Measurements from ENCODE around the gene SHROOM3.
"Not testable (repeated sequence)": the region's sequence is repeated elsewhere in the genome, so short reads cannot be mapped to it uniquely, and the experiment has no call there.

SHROOM3 gene

DNA sequence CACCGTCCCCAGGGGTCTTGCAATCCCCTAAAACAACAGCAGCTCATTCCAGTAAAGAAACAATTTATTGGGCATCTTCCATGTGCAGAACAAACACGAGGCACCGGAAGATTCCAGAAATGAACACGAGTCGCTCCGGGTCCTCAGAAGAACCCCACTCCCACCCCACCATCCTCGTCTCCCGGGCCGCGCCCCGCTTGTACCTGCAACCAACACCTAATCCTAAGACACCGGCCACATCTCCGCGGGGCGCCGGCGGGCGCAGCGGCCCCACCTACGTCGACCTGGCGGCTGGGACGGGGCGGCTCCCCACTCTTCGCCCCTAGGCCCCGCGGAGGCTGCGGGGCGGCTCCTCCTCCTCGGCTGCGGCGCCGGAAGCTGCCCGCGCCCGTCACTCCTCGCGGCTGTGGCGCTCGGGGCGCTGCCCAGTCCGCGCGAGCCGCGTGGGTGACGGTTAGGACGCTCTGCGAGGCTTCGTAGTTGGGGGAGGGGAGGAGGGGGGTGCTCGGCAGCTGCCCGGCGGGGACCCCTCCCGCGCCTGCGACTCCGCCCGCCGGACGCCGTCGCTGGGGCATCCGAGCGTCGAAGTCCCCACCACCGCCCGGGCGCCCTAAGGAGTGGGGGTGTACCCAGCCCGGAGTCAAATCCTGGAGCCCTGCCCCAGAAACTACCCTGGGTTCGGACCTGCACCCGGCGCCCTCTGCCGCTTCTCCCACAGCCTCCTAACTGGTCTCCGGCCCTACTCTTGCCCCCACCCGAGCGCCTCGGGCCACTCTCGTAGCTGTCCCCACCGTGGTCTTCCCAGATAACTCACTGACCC lies 14.1 kb upstream of the SHROOM3 start, which contains the start of gene CCDC158:
Gene CCDC158, minus strand, starts transcription at position 380 of the 820 bp plus-strand sequence. CDS start 17,934 bp downstream, outside the sequence.
- Histone ChIP-seq H3K4me1 (ENCODE audit: control insufficient read depth in 1 of 2, insufficient read depth in 2 of 2, low read length in 2 of 2) (no peaks in the 10 kb centered on the region), H3K27ac (ENCODE audit: low read depth, low read length) (no peak within 1 kb of the TSS), H3K9ac (ENCODE audit: low read depth in 1 of 2, low read length in 2 of 2) (peak within 1 kb of the TSS in 1 of 2 donors; percentile 18), H3K36me3 (ENCODE audit: control insufficient read depth in 1 of 2, insufficient read depth in 2 of 2, low read length in 2 of 2) (no peaks in the 10 kb centered on the region), H3K27me3 (ENCODE audit: control insufficient read depth in 1 of 2, insufficient read depth in 2 of 2, low read length in 2 of 2) (no peaks in the 10 kb centered on the region), H3K9me3 (ENCODE audit: control insufficient read depth in 1 of 2, low read length in 2 of 2) (no peaks in the 10 kb centered on the region), H3K4me3 (ENCODE audit: low read depth in 1 of 2, low read length in 2 of 2) (peak within 1 kb of the TSS; percentile 55 to 57)

DNA sequence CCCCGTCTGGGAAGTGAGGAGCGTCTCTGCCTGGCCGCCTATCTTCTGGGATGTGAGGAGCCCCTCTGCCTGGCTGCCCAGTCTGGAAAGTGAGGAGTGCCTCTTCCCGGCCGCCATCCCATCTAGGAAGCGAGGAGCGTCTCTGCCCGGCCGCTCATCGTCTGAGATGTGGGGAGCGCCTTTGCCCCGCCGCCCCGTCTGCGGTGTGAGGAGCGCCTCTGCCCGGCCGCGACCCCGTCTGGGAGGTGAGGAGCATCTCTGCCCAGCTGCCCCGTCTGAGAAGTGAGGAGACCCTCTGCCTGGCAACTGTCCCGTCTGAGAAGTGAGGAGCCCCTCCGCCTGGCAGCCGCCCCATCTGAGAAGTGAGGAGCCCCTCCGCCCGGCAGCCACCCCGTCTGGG lies 11.9 kb upstream of the SHROOM3 start:
- H3K9me3 ChIP-seq (ENCODE audit: control insufficient read depth in 1 of 2, low read length in 2 of 2); H3K4me3 ChIP-seq (ENCODE audit: low read depth in 1 of 2, low read length in 2 of 2); H3K9ac ChIP-seq (ENCODE audit: low read depth in 1 of 2, low read length in 2 of 2); H3K27me3 ChIP-seq (ENCODE audit: control insufficient read depth in 1 of 2, insufficient read depth in 2 of 2, low read length in 2 of 2); H3K4me1 ChIP-seq (ENCODE audit: control insufficient read depth in 1 of 2, insufficient read depth in 2 of 2, low read length in 2 of 2); H3K36me3 ChIP-seq (ENCODE audit: control insufficient read depth in 1 of 2, insufficient read depth in 2 of 2, low read length in 2 of 2); H3K27ac ChIP-seq (ENCODE audit: low read depth, low read length): not testable (repeated sequence)

DNA sequence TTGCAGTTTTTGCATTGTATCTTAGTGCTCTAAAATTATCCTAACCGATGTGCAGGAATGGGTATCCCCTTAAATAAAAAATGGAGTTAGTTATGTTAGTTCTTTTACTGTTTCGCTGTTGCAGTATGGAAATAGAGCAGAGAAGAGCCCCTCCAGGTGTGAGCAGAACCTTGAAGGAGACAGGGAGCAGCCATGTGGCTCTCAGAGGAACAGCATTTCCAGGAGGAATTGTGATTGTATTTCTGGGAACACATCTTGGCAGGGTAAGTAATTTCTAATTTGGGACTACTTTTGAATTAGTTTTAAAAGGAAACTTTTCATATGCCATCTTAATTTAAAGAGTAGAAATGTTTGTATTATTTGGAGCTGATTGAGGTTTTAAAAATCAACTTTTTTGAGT lies 8.8 kb upstream of the SHROOM3 start:
- no peaks in the 10 kb centered on the region for H3K27me3 ChIP-seq (ENCODE audit: control insufficient read depth in 1 of 2, insufficient read depth in 2 of 2, low read length in 2 of 2)
- H3K36me3 ChIP-seq (ENCODE audit: control insufficient read depth in 1 of 2, insufficient read depth in 2 of 2, low read length in 2 of 2) = no peaks in the 10 kb centered on the region
- H3K9ac ChIP-seq (ENCODE audit: low read depth in 1 of 2, low read length in 2 of 2) = no peak overlapping the region
- no peak overlapping the region for H3K4me3 ChIP-seq (ENCODE audit: low read depth in 1 of 2, low read length in 2 of 2)
- no peaks in the 10 kb centered on the region for H3K4me1 ChIP-seq (ENCODE audit: control insufficient read depth in 1 of 2, insufficient read depth in 2 of 2, low read length in 2 of 2)
- no peak overlapping the region for H3K27ac ChIP-seq (ENCODE audit: low read depth, low read length)
- H3K9me3 ChIP-seq (ENCODE audit: control insufficient read depth in 1 of 2, low read length in 2 of 2) = no peaks in the 10 kb centered on the region

DNA sequence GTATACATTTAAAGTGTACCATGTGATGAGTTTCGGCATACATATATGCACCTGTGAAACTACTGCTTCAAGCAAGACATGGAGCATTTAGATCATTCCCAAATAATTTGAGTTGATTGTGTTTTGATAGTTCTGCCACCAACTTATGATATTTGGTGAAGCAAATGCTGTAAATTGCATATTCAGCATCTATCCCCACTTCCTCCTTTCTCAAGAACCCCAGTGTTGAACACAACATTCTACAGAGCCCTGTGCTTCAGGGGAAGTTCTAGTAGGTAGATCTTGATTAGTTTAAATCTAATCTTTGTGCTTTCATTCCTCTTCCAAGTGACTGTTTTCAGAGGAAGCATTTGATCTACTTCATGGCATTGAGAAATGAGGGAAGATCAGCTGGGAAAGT lies 5.4 kb upstream of the SHROOM3 start:
- Histone ChIP-seq H3K4me1 (ENCODE audit: control insufficient read depth in 1 of 2, insufficient read depth in 2 of 2, low read length in 2 of 2) (no peaks in the 10 kb centered on the region), H3K9ac (ENCODE audit: low read depth in 1 of 2, low read length in 2 of 2) (no peak overlapping the region), H3K27ac (ENCODE audit: low read depth, low read length) (no peak overlapping the region), H3K36me3 (ENCODE audit: control insufficient read depth in 1 of 2, insufficient read depth in 2 of 2, low read length in 2 of 2) (no peaks in the 10 kb centered on the region), H3K4me3 (ENCODE audit: low read depth in 1 of 2, low read length in 2 of 2) (no peak overlapping the region), H3K27me3 (ENCODE audit: control insufficient read depth in 1 of 2, insufficient read depth in 2 of 2, low read length in 2 of 2) (no peaks in the 10 kb centered on the region), H3K9me3 (ENCODE audit: control insufficient read depth in 1 of 2, low read length in 2 of 2) (no peaks in the 10 kb centered on the region)

DNA sequence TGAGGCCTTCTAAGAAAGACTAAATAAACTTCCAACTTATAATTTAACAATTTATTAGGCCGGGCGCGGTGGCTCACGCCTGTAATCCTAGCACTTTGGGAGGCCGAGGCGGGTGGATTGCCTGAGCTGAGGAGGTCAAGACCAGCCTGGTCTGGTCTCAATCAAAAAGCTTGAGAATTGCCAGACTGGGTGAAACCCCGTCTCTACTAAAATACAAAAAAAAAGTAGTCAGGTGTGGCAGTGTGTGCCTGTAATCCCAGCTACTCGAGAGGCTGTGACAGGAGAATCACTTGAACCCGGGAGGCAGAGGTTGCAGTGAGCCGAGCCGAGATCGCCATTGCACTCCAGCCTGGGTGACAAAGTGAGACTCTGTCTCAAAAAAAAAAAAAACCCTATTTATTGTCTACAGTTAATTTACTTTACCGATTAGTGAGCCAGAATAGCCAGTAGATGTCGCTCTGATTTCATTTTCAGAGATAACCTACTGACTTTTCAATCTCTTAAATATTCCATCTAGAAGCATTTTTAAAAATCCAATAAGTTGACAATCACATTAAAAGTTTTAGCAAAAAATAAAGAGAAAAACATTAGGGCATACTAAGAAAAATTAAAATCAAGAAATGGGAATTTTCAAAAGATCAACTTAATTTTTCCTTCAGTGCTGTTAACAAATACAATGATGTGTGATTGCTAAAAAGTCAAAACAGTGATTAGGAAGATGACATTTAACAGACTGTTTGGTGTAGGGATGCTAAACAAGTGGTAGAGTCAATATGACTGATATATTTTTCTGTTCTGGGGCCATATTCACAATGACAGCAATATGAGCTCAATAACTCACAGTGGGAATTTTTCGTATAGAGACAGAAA lies 4.3 kb upstream of the SHROOM3 start:
- no peak overlapping the region for H3K9ac ChIP-seq (ENCODE audit: low read depth in 1 of 2, low read length in 2 of 2)
- H3K27me3 ChIP-seq (ENCODE audit: control insufficient read depth in 1 of 2, insufficient read depth in 2 of 2, low read length in 2 of 2) = no peaks in the 10 kb centered on the region
- H3K27ac ChIP-seq (ENCODE audit: low read depth, low read length) = no peak overlapping the region
- H3K4me1 ChIP-seq (ENCODE audit: control insufficient read depth in 1 of 2, insufficient read depth in 2 of 2, low read length in 2 of 2) = no peaks in the 10 kb centered on the region
- H3K9me3 ChIP-seq (ENCODE audit: control insufficient read depth in 1 of 2, low read length in 2 of 2) = no peaks in the 10 kb centered on the region
- H3K36me3 ChIP-seq (ENCODE audit: control insufficient read depth in 1 of 2, insufficient read depth in 2 of 2, low read length in 2 of 2) = no peaks in the 10 kb centered on the region
- no peak overlapping the region for H3K4me3 ChIP-seq (ENCODE audit: low read depth in 1 of 2, low read length in 2 of 2)

DNA sequence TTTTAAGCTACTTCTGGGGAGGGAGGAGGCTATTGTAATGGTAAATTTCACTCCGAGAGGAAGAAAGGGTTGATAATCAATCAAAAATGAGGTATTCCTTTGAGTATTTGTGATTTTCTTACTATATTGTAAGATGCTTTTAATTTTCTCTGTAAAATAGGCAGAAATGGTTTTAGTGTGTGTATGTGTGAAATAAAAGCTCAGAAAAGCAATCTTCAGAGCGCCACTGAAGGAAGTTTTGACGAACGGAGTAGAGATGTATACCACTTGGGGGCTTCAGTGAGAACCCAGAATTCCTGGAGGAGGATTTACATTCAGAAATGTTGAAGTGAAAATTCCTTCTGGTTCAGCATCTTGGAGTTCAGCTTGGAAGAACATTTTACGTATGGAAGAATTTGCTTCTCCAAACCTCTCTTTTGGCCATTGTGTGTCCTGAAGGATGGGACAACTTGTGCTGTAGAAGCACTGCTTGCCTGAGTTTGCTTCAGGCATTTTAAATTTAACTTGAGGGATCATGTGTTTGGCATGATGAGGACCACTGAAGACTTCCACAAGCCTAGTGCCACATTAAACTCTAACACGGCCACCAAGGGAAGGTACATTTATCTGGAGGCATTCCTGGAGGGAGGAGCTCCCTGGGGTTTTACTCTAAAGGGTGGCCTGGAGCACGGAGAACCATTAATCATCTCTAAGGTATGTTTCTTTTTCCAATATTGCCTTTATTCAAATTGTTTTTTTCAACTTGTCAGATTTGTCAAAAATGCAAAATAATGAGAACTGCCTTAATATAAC lies 695 bp downstream of the SHROOM3 start:
- H3K4me1 ChIP-seq (ENCODE audit: control insufficient read depth in 1 of 2, insufficient read depth in 2 of 2, low read length in 2 of 2) = no peaks in the 10 kb centered on the region
- no peaks in the 10 kb centered on the region for H3K27me3 ChIP-seq (ENCODE audit: control insufficient read depth in 1 of 2, insufficient read depth in 2 of 2, low read length in 2 of 2)
- H3K4me3 ChIP-seq (ENCODE audit: low read depth in 1 of 2, low read length in 2 of 2) = peak overlapping the region in 1 of 2 donors; percentile 7
- H3K9ac ChIP-seq (ENCODE audit: low read depth in 1 of 2, low read length in 2 of 2) = no peak overlapping the region
- H3K27ac ChIP-seq (ENCODE audit: low read depth, low read length) = no peak overlapping the region
- no peaks in the 10 kb centered on the region for H3K9me3 ChIP-seq (ENCODE audit: control insufficient read depth in 1 of 2, low read length in 2 of 2)
- no peaks in the 10 kb centered on the region for H3K36me3 ChIP-seq (ENCODE audit: control insufficient read depth in 1 of 2, insufficient read depth in 2 of 2, low read length in 2 of 2)

DNA sequence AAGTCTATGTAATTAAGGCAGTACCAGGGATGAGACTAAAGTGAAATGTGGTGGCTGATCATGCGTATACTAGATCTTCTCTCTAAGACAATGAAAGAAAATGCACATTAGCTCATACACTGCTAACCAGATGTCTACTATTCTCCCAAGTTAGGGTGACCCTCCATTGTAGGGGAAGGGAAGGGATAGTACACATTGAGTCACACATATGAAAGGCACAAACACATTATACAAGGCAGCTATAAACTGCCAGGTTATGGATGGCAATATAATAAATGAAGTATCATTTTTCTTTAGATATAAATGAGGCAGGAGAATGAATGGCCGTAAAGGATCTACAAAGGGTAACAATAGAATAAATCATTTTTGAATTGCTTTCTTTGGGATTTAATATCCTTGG lies 4.5 kb downstream of the SHROOM3 start:
- no peaks in the 10 kb centered on the region for H3K9me3 ChIP-seq (ENCODE audit: control insufficient read depth in 1 of 2, low read length in 2 of 2)
- H3K4me1 ChIP-seq (ENCODE audit: control insufficient read depth in 1 of 2, insufficient read depth in 2 of 2, low read length in 2 of 2) = no peaks in the 10 kb centered on the region
- no peak overlapping the region for H3K27ac ChIP-seq (ENCODE audit: low read depth, low read length)
- H3K36me3 ChIP-seq (ENCODE audit: control insufficient read depth in 1 of 2, insufficient read depth in 2 of 2, low read length in 2 of 2) = no peaks in the 10 kb centered on the region
- no peak overlapping the region for H3K4me3 ChIP-seq (ENCODE audit: low read depth in 1 of 2, low read length in 2 of 2)
- no peak overlapping the region for H3K9ac ChIP-seq (ENCODE audit: low read depth in 1 of 2, low read length in 2 of 2)
- H3K27me3 ChIP-seq (ENCODE audit: control insufficient read depth in 1 of 2, insufficient read depth in 2 of 2, low read length in 2 of 2) = no peaks in the 10 kb centered on the region

DNA sequence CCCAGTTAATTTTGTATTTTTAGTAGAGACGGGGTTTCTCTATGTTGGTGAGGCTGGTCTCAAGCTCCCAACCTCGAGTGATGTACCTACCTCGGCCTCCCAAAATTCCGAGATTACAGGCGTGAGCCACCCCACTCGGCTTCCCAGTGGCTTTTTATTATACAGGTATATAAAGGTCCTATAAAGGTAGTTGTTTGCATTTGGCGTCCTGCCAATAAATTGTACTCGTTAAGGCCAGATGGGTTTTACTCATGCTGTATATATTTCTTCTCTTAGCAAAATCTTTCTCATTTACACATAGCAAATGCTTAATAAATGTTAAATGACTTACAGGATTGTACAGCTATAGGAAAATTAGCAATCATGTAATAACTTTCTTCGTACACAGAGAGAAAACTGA lies 6.9 kb downstream of the SHROOM3 start:
- Histone ChIP-seq H3K27ac (ENCODE audit: low read depth, low read length) (no peak overlapping the region), H3K4me3 (ENCODE audit: low read depth in 1 of 2, low read length in 2 of 2) (no peak overlapping the region), H3K27me3 (ENCODE audit: control insufficient read depth in 1 of 2, insufficient read depth in 2 of 2, low read length in 2 of 2) (no peaks in the 10 kb centered on the region), H3K9ac (ENCODE audit: low read depth in 1 of 2, low read length in 2 of 2) (no peak overlapping the region), H3K36me3 (ENCODE audit: control insufficient read depth in 1 of 2, insufficient read depth in 2 of 2, low read length in 2 of 2) (no peaks in the 10 kb centered on the region), H3K4me1 (ENCODE audit: control insufficient read depth in 1 of 2, insufficient read depth in 2 of 2, low read length in 2 of 2) (no peaks in the 10 kb centered on the region), H3K9me3 (ENCODE audit: control insufficient read depth in 1 of 2, low read length in 2 of 2) (no peaks in the 10 kb centered on the region)

DNA sequence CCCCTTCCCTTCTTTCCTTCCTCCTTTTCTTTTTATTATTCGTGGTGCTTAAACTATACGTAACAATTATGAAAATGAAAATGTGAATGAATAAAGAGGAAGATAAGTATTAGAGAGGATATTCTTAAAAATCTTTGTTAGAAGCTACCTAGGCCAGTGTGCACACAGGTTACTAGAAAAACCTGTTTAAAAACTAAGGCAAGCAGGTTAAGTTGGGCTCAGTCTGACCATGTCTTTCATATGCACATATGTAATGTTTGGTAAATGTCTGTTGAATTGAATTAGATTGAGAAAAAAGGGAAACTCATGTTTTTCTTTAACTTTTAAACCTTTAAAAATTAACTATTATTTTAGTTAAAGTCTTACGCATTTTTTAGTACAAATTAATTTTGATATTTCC lies 7.8 kb downstream of the SHROOM3 start:
- Histone ChIP-seq H3K9ac (ENCODE audit: low read depth in 1 of 2, low read length in 2 of 2) (no peak overlapping the region), H3K27ac (ENCODE audit: low read depth, low read length) (no peak overlapping the region), H3K36me3 (ENCODE audit: control insufficient read depth in 1 of 2, insufficient read depth in 2 of 2, low read length in 2 of 2) (no peaks in the 10 kb centered on the region), H3K4me3 (ENCODE audit: low read depth in 1 of 2, low read length in 2 of 2) (no peak overlapping the region), H3K27me3 (ENCODE audit: control insufficient read depth in 1 of 2, insufficient read depth in 2 of 2, low read length in 2 of 2) (no peaks in the 10 kb centered on the region), H3K9me3 (ENCODE audit: control insufficient read depth in 1 of 2, low read length in 2 of 2) (no peaks in the 10 kb centered on the region), H3K4me1 (ENCODE audit: control insufficient read depth in 1 of 2, insufficient read depth in 2 of 2, low read length in 2 of 2) (no peaks in the 10 kb centered on the region)

DNA sequence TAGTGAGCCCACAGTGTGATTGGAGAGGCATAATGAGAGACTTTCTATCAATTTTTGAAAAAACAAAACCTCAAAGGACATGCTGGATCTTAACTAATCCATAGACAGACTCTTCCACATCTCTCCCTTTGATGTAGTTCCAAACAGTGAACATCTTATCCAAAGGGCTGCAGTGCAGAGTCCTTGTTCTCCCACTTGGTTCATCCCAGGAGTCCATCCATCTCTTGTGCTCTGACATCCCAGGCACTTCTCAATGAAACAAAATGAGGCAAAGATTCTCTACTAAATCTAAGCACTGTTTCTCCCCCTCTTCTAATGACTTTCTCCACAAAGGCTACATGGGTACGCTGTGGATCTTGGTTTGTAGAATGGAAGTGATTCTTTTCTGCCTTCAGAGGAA lies 8.3 kb downstream of the SHROOM3 start:
- Histone ChIP-seq H3K9me3 (ENCODE audit: control insufficient read depth in 1 of 2, low read length in 2 of 2) (no peaks in the 10 kb centered on the region), H3K4me3 (ENCODE audit: low read depth in 1 of 2, low read length in 2 of 2) (no peak overlapping the region), H3K9ac (ENCODE audit: low read depth in 1 of 2, low read length in 2 of 2) (no peak overlapping the region), H3K36me3 (ENCODE audit: control insufficient read depth in 1 of 2, insufficient read depth in 2 of 2, low read length in 2 of 2) (no peaks in the 10 kb centered on the region), H3K4me1 (ENCODE audit: control insufficient read depth in 1 of 2, insufficient read depth in 2 of 2, low read length in 2 of 2) (no peaks in the 10 kb centered on the region), H3K27me3 (ENCODE audit: control insufficient read depth in 1 of 2, insufficient read depth in 2 of 2, low read length in 2 of 2) (no peaks in the 10 kb centered on the region), H3K27ac (ENCODE audit: low read depth, low read length) (no peak overlapping the region)

All from duodenal mucosa (tissue), 2 donors.